HG03039 (cell line): ENCODE results near the gene KRTAP22-2.

ENCODE experiments used
- ATAC-seq: cut with Tn5 transposase; IDR thresholded peaks from one replicate; pipeline ENCODE4 v1.9.1; 2021; ENCODE audit warnings: mild to moderate bottlenecking, moderate library complexity; ENCODE audit not compliant: unreplicated experiment

KRTAP22-2 gene

GRCh38 chr21:30590297-30590696 lies at the start of gene KRTAP22-2:
KRTAP22-2 (minus strand) TSS chr21:30590397.
- no peak for ATAC-seq

GRCh38 chr21:30638686-30639085 lies 48.5 kb upstream of the KRTAP22-2 start:
- no peak for ATAC-seq

- ATAC-seq, result no peak
These were observed 44.7 kb upstream of the KRTAP22-2 start, which contains the start of gene KRTAP20-2 for GRCh38 chr21:30634906-30635305. KRTAP20-2 (plus strand) TSS chr21:30635206; CDS start chr21:30635264, 58 bp downstream.

- ATAC-seq, result no peak
These were observed 39.0 kb upstream of the KRTAP22-2 start for GRCh38 chr21:30629200-30629599.

GRCh38 chr21:30628109-30628508 lies 37.9 kb upstream of the KRTAP22-2 start:
- no peak for ATAC-seq

- ATAC-seq, result no peak
These were observed 35.4 kb upstream of the KRTAP22-2 start for GRCh38 chr21:30625449-30626165.

- ATAC-seq, result no peak
These were observed 33.2 kb upstream of the KRTAP22-2 start for GRCh38 chr21:30623362-30623761.

- no peak for ATAC-seq
These were observed 30.3 kb upstream of the KRTAP22-2 start, which contains the start of gene KRTAP20-4 for GRCh38 chr21:30620522-30620921. KRTAP20-4 (plus strand) TSS chr21:30620627.

GRCh38 chr21:30620080-30620479 lies 29.9 kb upstream of the KRTAP22-2 start:
- no peak for ATAC-seq

GRCh38 chr21:30616125-30616524 lies 25.9 kb upstream of the KRTAP22-2 start, which contains the start of gene KRTAP20-1:
KRTAP20-1 (plus strand) TSS chr21:30616425; CDS start chr21:30616455, 30 bp downstream.
- no peak for ATAC-seq

GRCh38 chr21:30615199-30615598 lies 25.0 kb upstream of the KRTAP22-2 start:
- no peak for ATAC-seq

GRCh38 chr21:30613836-30614235 lies 23.6 kb upstream of the KRTAP22-2 start, which contains the start of gene KRTAP6-1:
KRTAP6-1 (minus strand) TSS chr21:30613930; CDS start chr21:30613904, 26 bp downstream.
- no peak for ATAC-seq

- ATAC-seq, result no peak
These were observed 21.9 kb upstream of the KRTAP22-2 start for GRCh38 chr21:30612132-30612531.

- ATAC-seq, result no peak
These were observed 15.8 kb upstream of the KRTAP22-2 start for GRCh38 chr21:30605968-30606367.

GRCh38 chr21:30600787-30601186 lies 10.6 kb upstream of the KRTAP22-2 start, which contains the start of gene KRTAP22-1:
KRTAP22-1 (plus strand) TSS chr21:30601087.
- ATAC-seq, result no peak

GRCh38 chr21:30598802-30599201 lies 8.6 kb upstream of the KRTAP22-2 start, which contains the start of gene KRTAP6-2:
KRTAP6-2 (minus strand) TSS chr21:30598902; CDS start chr21:30598874, 28 bp downstream.
- no peak for ATAC-seq

GRCh38 chr21:30592140-30592539 lies 1.9 kb upstream of the KRTAP22-2 start, which contains the start of gene KRTAP6-3:
KRTAP6-3 (plus strand) TSS chr21:30592440; CDS start chr21:30592446, 6 bp downstream.
- no peak for ATAC-seq

- ATAC-seq, result no peak
These were observed 7.3 kb downstream of the KRTAP22-2 start for GRCh38 chr21:30582870-30583269.

- ATAC-seq, result no peak
These were observed 10.1 kb downstream of the KRTAP22-2 start for GRCh38 chr21:30580132-30580531.

- no peak for ATAC-seq
These were observed 10.9 kb downstream of the KRTAP22-2 start for GRCh38 chr21:30579346-30579745.

GRCh38 chr21:30577766-30578165 lies 12.4 kb downstream of the KRTAP22-2 start:
- ATAC-seq, result no peak

- ATAC-seq, result no peak
These were observed 22.6 kb downstream of the KRTAP22-2 start for GRCh38 chr21:30567617-30568016.
